Measurements from ENCODE around the gene ARHGAP15.

Gene ARHGAP15

DNA sequence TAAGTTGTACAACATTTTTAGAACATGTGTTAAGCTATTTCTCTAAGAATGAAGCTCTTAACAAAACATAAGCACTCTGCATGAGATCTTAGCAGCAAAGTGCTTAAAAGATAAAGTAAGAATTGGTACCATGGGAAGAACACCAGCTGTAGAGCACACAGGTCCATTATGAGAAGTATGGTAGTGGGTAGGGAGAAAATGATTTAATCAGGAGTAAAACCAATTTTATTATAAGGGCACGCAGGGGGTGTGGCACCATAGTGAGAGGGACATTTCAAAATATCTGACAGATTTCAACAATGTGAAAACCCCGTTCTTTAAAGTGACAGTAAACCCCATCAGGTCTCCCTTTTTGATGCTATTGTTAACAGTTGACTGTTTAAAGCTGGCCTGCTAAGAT lies 492.9 kb downstream of the ARHGAP15 start:
- Histone ChIP-seq H3K4me3 (ENCODE audit: low read depth, low read length) (no peak overlapping the region), H3K9me3 (no peaks in the 10 kb centered on the region), H3K4me1 (no peaks in the 10 kb centered on the region), H3K36me3 (no peaks in the 10 kb centered on the region), H3K27me3 (no peaks in the 10 kb centered on the region)
- no peak for DNase-seq
- TF ChIP-seq, protein P1, sequence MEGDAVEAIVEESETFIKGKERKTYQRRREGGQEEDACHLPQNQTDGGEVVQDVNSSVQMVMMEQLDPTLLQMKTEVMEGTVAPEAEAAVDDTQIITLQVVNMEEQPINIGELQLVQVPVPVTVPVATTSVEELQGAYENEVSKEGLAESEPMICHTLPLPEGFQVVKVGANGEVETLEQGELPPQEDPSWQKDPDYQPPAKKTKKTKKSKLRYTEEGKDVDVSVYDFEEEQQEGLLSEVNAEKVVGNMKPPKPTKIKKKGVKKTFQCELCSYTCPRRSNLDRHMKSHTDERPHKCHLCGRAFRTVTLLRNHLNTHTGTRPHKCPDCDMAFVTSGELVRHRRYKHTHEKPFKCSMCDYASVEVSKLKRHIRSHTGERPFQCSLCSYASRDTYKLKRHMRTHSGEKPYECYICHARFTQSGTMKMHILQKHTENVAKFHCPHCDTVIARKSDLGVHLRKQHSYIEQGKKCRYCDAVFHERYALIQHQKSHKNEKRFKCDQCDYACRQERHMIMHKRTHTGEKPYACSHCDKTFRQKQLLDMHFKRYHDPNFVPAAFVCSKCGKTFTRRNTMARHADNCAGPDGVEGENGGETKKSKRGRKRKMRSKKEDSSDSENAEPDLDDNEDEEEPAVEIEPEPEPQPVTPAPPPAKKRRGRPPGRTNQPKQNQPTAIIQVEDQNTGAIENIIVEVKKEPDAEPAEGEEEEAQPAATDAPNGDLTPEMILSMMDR (IDR thresholded peaks at IDR 0.05; ENCODE audit: low read depth, low read length) = no peak

DNA sequence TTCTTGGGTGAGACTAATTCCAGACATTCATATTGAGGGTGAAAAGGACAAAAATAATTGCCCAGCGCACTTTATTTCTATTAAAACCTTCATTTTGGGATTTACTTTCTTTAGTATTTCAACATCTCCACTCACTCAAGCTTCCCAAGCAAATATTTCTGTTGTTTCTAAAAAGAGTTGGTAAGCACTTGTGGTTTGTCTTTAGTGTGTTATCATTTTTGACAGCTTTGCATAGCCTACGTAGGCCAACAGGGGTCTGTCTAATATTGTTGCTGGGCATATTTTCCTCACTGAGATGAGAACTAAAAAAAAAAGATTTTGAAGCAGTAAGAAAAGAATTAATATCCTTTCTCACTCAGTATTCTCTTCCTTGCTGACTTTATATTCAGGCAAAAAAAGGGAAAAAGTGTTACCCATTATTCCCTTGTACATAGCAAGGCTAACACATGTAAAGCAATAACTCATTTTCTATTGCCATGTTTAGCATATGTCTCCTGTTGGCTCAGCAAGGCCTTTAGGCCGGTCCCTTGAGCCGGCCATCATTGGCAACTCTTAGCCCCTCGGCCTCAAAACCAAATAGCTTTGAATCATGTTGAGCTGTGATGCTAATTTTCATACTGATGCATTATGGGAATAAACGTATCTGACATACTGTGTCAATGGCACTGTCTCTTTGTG lies 494.2 kb downstream of the ARHGAP15 start:
- DNase-seq = no peak
- Histone ChIP-seq H3K4me1 (no peaks in the 10 kb centered on the region), H3K9me3 (no peaks in the 10 kb centered on the region), H3K4me3 (ENCODE audit: low read depth, low read length) (no peak overlapping the region), H3K27me3 (no peaks in the 10 kb centered on the region), H3K36me3 (no peaks in the 10 kb centered on the region)
- TF ChIP-seq, protein P1 (IDR thresholded peaks at IDR 0.05; ENCODE audit: low read depth, low read length) = 0 out of 2 replicates have a peak, but pooled peaks have one; percentile 4

DNA sequence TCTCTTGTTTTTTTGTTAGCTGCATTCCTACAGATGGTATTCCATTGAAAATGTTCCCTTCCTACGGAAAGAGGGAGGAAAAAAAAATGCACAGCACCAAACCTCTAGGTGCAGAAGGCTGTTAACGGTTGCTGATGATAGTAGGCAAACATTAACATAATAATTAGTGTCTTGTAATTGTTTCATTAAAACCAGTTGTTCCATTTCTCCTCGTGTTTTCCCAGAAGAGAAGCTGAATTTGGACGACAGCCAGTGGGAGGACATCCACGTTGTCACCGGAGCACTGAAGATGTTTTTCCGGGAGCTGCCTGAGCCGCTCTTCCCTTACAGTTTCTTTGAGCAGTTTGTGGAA lies 494.7 kb downstream of the ARHGAP15 start:
- H3K27me3 ChIP-seq = no peaks in the 10 kb centered on the region
- no peaks in the 10 kb centered on the region for H3K4me1 ChIP-seq
- H3K9me3 ChIP-seq = no peaks in the 10 kb centered on the region
- TF ChIP-seq, protein P1 (IDR thresholded peaks at IDR 0.05; ENCODE audit: low read depth, low read length) = no peak
- no peak overlapping the region for H3K4me3 ChIP-seq (ENCODE audit: low read depth, low read length)
- H3K36me3 ChIP-seq = no peaks in the 10 kb centered on the region
- no peak for DNase-seq

DNA sequence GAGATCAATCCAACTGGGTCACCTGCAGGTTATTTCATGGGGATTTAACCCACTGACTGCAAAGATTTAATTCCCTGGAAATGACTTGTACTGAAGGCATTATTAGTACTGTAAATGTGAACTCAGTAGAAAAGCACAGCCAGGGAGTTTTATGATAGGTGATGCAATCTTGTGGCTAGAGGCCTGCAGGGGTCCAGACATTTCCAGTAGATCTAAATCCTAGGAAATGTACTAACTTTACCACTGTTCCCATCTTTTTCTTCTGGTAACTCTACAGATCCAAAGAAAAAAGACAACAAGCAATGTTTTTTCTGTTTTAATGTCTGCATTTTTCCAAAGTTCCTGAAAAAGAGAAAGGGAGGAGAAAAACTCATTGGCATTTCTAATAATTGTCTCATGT lies 500.1 kb downstream of the ARHGAP15 start:
- TF ChIP-seq, protein P1 (IDR thresholded peaks at IDR 0.05; ENCODE audit: low read depth, low read length) = no peak
- Histone ChIP-seq H3K27me3 (no peaks in the 10 kb centered on the region), H3K36me3 (no peaks in the 10 kb centered on the region), H3K9me3 (no peaks in the 10 kb centered on the region), H3K4me1 (no peaks in the 10 kb centered on the region), H3K4me3 (ENCODE audit: low read depth, low read length) (no peak overlapping the region)
- DNase-seq = no peak

DNA sequence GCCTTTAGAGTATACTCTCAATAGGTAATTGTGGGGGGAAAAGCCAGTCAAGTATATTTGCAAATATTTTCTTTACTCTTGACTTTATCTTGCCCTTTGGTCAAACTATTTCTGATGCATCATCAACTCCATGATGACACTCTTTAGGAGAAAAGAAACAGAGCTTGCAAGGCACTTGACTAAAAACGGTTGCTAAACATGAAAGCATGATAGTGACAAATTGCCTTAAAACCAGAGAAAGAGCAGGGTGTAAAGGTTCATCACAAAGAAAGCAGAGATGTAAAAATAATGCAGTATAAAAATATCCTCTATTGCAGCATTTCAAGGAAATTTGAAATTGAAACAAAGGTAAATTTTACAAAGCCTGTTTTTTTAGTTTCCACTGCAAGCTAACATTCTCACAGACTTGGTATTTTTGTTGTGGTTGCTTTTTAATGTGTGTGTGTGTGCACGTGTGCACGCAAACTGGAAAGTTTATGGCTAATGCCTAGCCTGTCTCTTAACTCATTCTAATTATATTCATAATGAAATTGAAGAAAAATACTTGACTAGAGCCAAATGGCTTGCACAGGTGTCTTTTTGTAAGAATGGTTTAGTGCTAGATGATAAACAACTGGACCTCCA lies 503.6 kb downstream of the ARHGAP15 start:
- no peaks in the 10 kb centered on the region for H3K27me3 ChIP-seq
- no peaks in the 10 kb centered on the region for H3K4me1 ChIP-seq
- no peaks in the 10 kb centered on the region for H3K36me3 ChIP-seq
- H3K9me3 ChIP-seq = no peaks in the 10 kb centered on the region
- H3K4me3 ChIP-seq (ENCODE audit: low read depth, low read length) = no peak overlapping the region
- DNase-seq = no peak
- TF ChIP-seq, protein P1 (IDR thresholded peaks at IDR 0.05; ENCODE audit: low read depth, low read length) = no peak

DNA sequence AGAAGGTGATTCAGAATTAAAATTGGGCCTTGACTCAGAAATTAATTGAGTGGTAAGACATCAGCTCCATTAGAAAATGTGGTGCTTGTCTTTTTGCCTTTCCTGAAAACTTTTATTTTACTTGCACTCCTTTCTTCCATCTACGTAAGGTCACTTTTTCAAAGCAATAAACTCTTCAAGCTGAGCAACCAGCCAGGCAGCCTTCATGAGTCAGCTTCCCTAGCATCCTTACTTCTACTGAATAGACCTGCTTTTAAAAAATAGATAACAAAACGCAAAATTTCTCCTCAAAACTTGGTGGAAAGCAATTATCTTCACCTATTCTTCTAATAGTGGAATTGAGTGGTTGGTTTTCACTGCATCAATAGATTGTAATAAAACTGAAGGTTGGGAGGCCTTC lies 504.2 kb downstream of the ARHGAP15 start:
- no peaks in the 10 kb centered on the region for H3K9me3 ChIP-seq
- no peaks in the 10 kb centered on the region for H3K27me3 ChIP-seq
- TF ChIP-seq, protein P1 (IDR thresholded peaks at IDR 0.05; ENCODE audit: low read depth, low read length) = no peak
- no peaks in the 10 kb centered on the region for H3K4me1 ChIP-seq
- H3K4me3 ChIP-seq (ENCODE audit: low read depth, low read length) = no peak overlapping the region
- H3K36me3 ChIP-seq = no peaks in the 10 kb centered on the region
- no peak for DNase-seq
